ENCODE measurements around the gene SFTPA1. TPM values are rescaled to one million over a fixed set of nuclear protein-coding genes. Genes with fewer than 3 reads are reported as not detected.
"Not testable (repeated sequence)": the region's sequence is repeated elsewhere in the genome, so short reads cannot be mapped to it uniquely, and the experiment has no call there.

SFTPA1 gene
- total and polyA plus RNA-seq, 4 donors = 3,653 to 8,195 (median 5,428) TPM

DNA sequence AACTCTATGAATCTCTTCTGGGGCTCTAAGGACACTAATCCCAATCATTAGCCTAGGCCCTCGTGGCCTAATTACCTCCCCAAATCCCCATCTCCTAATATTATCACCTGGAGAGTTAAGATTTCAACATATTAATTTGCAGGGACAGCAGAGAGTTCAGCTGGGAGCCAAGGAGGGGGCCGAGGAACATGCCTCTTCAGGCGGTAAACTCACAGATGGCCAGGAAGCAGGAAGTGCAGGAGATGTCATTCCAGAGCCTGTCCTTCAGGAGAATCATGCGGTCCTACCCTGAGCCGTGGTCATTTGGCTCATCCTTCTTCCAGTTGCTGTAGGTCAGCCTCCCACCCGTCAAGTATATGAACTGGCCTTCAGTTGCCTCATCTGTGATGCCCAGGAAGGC is 28.6 kb upstream of the SFTPA1 start:
- WGBS, 2 donors = 87 to 94% methylated on average over 6 of the region's 6 CpGs
- Histone ChIP-seq H3K27ac (ENCODE audit: low read depth in 1 of 2, low read length in 1 of 2) (no peak overlapping the region), H3K36me3 (ENCODE audit: control insufficient read depth in 4 of 4, insufficient read depth in 4 of 4, low read length in 4 of 4) (no peaks in the 10 kb centered on the region), H3K4me3 (no peak overlapping the region), H3K27me3 (ENCODE audit: control insufficient read depth in 3 of 3, insufficient read depth in 3 of 3, low read length in 2 of 3) (no peaks in the 10 kb centered on the region), H3K9me3 (ENCODE audit: control insufficient read depth in 4 of 4, insufficient read depth in 3 of 4, low read length in 3 of 4) (no peaks in the 10 kb centered on the region), H3K4me1 (ENCODE audit: control insufficient read depth in 5 of 5, insufficient read depth in 5 of 5, low read length in 5 of 5) (peaks cover 0 to 1% (median 0%) of the 10 kb centered on the region in 5 donors), H3K9ac (ENCODE audit: insufficient read depth in 1 of 2, low read length in 2 of 2) (no peak overlapping the region)
- TF ChIP-seq, protein P1, sequence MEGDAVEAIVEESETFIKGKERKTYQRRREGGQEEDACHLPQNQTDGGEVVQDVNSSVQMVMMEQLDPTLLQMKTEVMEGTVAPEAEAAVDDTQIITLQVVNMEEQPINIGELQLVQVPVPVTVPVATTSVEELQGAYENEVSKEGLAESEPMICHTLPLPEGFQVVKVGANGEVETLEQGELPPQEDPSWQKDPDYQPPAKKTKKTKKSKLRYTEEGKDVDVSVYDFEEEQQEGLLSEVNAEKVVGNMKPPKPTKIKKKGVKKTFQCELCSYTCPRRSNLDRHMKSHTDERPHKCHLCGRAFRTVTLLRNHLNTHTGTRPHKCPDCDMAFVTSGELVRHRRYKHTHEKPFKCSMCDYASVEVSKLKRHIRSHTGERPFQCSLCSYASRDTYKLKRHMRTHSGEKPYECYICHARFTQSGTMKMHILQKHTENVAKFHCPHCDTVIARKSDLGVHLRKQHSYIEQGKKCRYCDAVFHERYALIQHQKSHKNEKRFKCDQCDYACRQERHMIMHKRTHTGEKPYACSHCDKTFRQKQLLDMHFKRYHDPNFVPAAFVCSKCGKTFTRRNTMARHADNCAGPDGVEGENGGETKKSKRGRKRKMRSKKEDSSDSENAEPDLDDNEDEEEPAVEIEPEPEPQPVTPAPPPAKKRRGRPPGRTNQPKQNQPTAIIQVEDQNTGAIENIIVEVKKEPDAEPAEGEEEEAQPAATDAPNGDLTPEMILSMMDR (IDR thresholded peaks at IDR 0.05; ENCODE audit: control extremely low read depth, extremely low read depth) = no peak
- DNase-seq (no peak), ATAC-seq (ENCODE audit: insufficient read depth, low FRiP score) (no peak)

DNA sequence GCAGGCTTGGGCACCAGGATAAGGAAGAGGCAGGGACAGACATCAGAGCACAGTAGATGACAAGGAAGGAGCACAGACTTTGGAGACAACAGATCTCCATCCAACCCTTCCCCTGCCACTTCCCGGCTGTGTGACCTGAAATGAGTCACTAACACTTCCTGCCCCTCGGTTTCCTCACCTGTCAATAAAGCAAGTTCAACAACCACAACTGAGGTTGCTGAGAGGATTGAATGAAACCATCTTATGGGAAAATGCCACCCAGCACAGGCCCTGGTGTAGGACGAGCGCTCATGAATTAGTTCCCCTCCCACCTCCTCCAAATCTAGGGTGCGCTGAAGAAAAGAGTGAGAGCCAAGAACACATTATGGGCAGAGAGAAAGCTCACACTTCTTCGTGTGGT is 27.8 kb upstream of the SFTPA1 start:
- not testable (repeated sequence) for ATAC-seq (ENCODE audit: insufficient read depth, low FRiP score); H3K9ac ChIP-seq (ENCODE audit: insufficient read depth in 1 of 2, low read length in 2 of 2)

DNA sequence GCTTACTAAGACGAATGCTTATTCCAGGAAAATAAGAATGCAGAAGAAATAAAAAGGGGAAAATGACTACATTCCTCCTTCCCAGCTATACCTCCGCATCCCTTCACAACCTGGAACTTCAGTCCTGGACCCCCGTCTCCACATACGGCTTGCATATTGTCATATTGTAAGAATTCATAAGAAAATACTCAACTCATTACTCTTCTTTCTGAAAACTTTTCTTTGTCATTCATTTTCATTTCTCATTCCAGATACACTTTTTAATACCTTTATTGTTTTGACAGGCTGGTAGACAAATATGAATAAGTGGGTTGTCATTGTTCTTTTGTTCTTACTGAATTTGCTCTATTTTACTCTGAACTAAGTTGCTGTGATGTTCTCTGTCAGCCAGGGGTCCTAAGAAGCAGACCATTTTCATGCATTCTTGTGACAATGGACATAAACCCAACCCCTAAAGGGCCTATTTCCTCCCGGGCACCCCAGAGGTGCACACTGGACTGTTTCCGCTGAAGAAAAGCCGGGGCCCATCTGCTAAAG is 27.2 kb upstream of the SFTPA1 start:
- H3K9me3 ChIP-seq (ENCODE audit: control insufficient read depth in 4 of 4, insufficient read depth in 3 of 4, low read length in 3 of 4) = no peaks in the 10 kb centered on the region
- H3K9ac ChIP-seq (ENCODE audit: insufficient read depth in 1 of 2, low read length in 2 of 2) = no peak overlapping the region
- no peaks in the 10 kb centered on the region for H3K27me3 ChIP-seq (ENCODE audit: control insufficient read depth in 3 of 3, insufficient read depth in 3 of 3, low read length in 2 of 3)
- peaks cover 0 to 1% (median 0%) of the 10 kb centered on the region in 5 donors for H3K4me1 ChIP-seq (ENCODE audit: control insufficient read depth in 5 of 5, insufficient read depth in 5 of 5, low read length in 5 of 5)
- no peak for DNase-seq
- no peak overlapping the region for H3K4me3 ChIP-seq
- 87 to 92% methylated on average over 7 of the region's 7 CpGs for WGBS, 2 donors
- no peak overlapping the region for H3K27ac ChIP-seq (ENCODE audit: low read depth in 1 of 2, low read length in 1 of 2)
- H3K36me3 ChIP-seq (ENCODE audit: control insufficient read depth in 4 of 4, insufficient read depth in 4 of 4, low read length in 4 of 4) = no peaks in the 10 kb centered on the region
- TF ChIP-seq, protein P1 (IDR thresholded peaks at IDR 0.05; ENCODE audit: control extremely low read depth, extremely low read depth) = no peak
- ATAC-seq (ENCODE audit: insufficient read depth, low FRiP score) = no peak

More for the DNA sequence above, 27.8 kb upstream of the SFTPA1 start:
- 76 to 79% methylated on average over 4 to 6 of the region's 6 CpGs for WGBS, 2 donors
- H3K36me3 ChIP-seq (ENCODE audit: control insufficient read depth in 4 of 4, insufficient read depth in 4 of 4, low read length in 4 of 4); DNase-seq; H3K27ac ChIP-seq (ENCODE audit: low read depth in 1 of 2, low read length in 1 of 2); H3K27me3 ChIP-seq (ENCODE audit: control insufficient read depth in 3 of 3, insufficient read depth in 3 of 3, low read length in 2 of 3); H3K4me1 ChIP-seq (ENCODE audit: control insufficient read depth in 5 of 5, insufficient read depth in 5 of 5, low read length in 5 of 5); H3K4me3 ChIP-seq; H3K9me3 ChIP-seq (ENCODE audit: control insufficient read depth in 4 of 4, insufficient read depth in 3 of 4, low read length in 3 of 4): not testable (repeated sequence)

DNA sequence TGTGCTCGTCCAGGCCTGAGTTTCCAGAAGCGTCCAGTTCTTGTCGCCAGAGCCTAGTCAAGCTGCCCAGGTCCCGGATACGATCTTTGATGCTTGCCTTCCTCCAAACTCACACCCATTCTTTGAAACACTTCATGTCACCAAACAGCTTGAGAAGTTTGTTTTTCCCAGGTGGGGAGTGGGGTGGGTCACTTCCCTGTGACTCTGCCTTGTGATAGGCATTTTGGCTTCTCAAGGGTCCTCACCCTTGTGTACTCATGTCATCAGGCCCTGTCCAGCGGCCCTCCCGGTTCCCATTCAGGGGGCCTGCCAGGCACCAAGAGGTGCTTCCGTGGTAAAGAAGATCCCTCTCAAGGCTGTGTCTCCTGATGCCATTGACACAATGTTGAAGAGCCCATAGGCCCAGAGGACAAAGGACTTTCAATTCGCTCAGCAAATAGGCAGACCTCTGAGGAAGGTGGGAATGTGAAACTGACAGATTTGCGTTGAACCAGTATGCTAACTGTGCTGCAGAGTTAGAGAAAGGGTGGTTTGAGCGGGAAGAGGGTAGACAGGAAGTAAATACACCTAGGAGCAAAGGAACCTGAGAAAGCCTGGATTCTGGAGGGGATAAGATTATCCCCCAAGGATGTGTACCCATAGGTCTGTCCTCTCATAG is 24.7 kb upstream of the SFTPA1 start:
- no peak overlapping the region for H3K4me3 ChIP-seq
- TF ChIP-seq, protein P1 (IDR thresholded peaks at IDR 0.05; ENCODE audit: control extremely low read depth, extremely low read depth) = no peak
- no peaks in the 10 kb centered on the region for H3K27me3 ChIP-seq (ENCODE audit: control insufficient read depth in 3 of 3, insufficient read depth in 3 of 3, low read length in 2 of 3)
- WGBS, 2 donors = 75 to 82% methylated on average over 11 of the region's 11 CpGs
- H3K9me3 ChIP-seq (ENCODE audit: control insufficient read depth in 4 of 4, insufficient read depth in 3 of 4, low read length in 3 of 4) = no peaks in the 10 kb centered on the region
- DNase-seq (no peak), ATAC-seq (ENCODE audit: insufficient read depth, low FRiP score) (peak; percentile 71)
- H3K4me1 ChIP-seq (ENCODE audit: control insufficient read depth in 5 of 5, insufficient read depth in 5 of 5, low read length in 5 of 5) = peaks cover 0 to 1% (median 0%) of the 10 kb centered on the region in 5 donors
- peak overlapping the region in 1 of 2 donors; percentile 46 for H3K27ac ChIP-seq (ENCODE audit: low read depth in 1 of 2, low read length in 1 of 2)
- no peak overlapping the region for H3K9ac ChIP-seq (ENCODE audit: insufficient read depth in 1 of 2, low read length in 2 of 2)
- no peaks in the 10 kb centered on the region for H3K36me3 ChIP-seq (ENCODE audit: control insufficient read depth in 4 of 4, insufficient read depth in 4 of 4, low read length in 4 of 4)
